RWPE1 (cell line): Measurements from ENCODE around the gene RALGPS1.

Experiments used
- CTCF ChIA-PET: fragments of 350-600 bp; sonication (Branson Sonifier 250); formaldehyde crosslinking; extraction: SDS; loops from one replicate; lab custom pipeline; 2021; lab: Yijun Ruan, JAX
- POLR2A ChIA-PET: fragments of 400-600 bp; formaldehyde crosslinking; extraction: SDS; loops from one replicate; lab custom pipeline; 2020; ENCODE audit warnings: antibody characterized with exemption; ENCODE audit not compliant: low non-redundant PET; lab: Yijun Ruan, JAX
- DNase-seq: peaks from one replicate; pipeline ENCODE4 v3.0.0; 2012; ENCODE audit warnings: low spot score
- H3K27ac ChIP-seq: fragments of 450-650 bp; 2 replicates; pipeline ENCODE4 v1.5.1; 2017
- CTCF ChIP-seq: fragments of 450-650 bp; conservative IDR thresholded peaks from 2 replicates; pipeline ENCODE4 v1.5.1; 2017; ENCODE audit warnings: low read depth, mild to moderate bottlenecking

RALGPS1 gene

GRCh38 chr9:127092041-127092608 is 177.5 kb downstream of the RALGPS1 start:
- no peak overlapping the region for H3K27ac ChIP-seq
- CTCF ChIA-PET, result interaction anchor here (0.6 kb wide), 1 partner anchor 419 kb away, joined by 3 read pairs; no protein-coding TSS in a partner anchor
- no peak for DNase-seq
- no peak for TF ChIP-seq CTCF
- POLR2A ChIA-PET, result no interaction called here

- TF ChIP-seq CTCF, result no peak
- POLR2A ChIA-PET, result no interaction called here
- no peak for DNase-seq
- H3K27ac ChIP-seq, result no peak overlapping the region
- CTCF ChIA-PET, result no interaction called here
Measured at GRCh38 chr9:127093319-127094020, 178.9 kb downstream of the RALGPS1 start.

- no peak for DNase-seq
- no peak overlapping the region for H3K27ac ChIP-seq
- ChIA-PET POLR2A (no interaction called here), CTCF (interaction anchor here (0.7 kb wide), 1 partner anchor 104 kb away, joined by 3 read pairs; no protein-coding TSS in a partner anchor)
- no peak for TF ChIP-seq CTCF
Measured at GRCh38 chr9:127095411-127095810, 180.8 kb downstream of the RALGPS1 start.

GRCh38 chr9:127096208-127096607 is 181.6 kb downstream of the RALGPS1 start:
- H3K27ac ChIP-seq, result no peak overlapping the region
- no peak for DNase-seq
- ChIA-PET POLR2A (no interaction called here), CTCF (no interaction called here)
- no peak for TF ChIP-seq CTCF

- DNase-seq, result no peak
- no peak for TF ChIP-seq CTCF
- POLR2A ChIA-PET, result no interaction called here
- no peak overlapping the region for H3K27ac ChIP-seq
- CTCF ChIA-PET, result no interaction called here
Measured at GRCh38 chr9:127097683-127098082, 183.1 kb downstream of the RALGPS1 start.

- no peak for DNase-seq
- CTCF ChIA-PET, result no interaction called here
- POLR2A ChIA-PET, result no interaction called here
- no peak for TF ChIP-seq CTCF
- no peak overlapping the region for H3K27ac ChIP-seq
Measured at GRCh38 chr9:127098916-127099553, 184.5 kb downstream of the RALGPS1 start.
